Astrocyte of the hippocampus (primary cell): ENCODE measurements around the gene CCND2.

ENCODE experiments used
- DNase-seq: peaks from one replicate; pipeline ENCODE4 v3.0.0; 2011; ENCODE audit warnings: low read depth, low spot score

Gene CCND2

DNA sequence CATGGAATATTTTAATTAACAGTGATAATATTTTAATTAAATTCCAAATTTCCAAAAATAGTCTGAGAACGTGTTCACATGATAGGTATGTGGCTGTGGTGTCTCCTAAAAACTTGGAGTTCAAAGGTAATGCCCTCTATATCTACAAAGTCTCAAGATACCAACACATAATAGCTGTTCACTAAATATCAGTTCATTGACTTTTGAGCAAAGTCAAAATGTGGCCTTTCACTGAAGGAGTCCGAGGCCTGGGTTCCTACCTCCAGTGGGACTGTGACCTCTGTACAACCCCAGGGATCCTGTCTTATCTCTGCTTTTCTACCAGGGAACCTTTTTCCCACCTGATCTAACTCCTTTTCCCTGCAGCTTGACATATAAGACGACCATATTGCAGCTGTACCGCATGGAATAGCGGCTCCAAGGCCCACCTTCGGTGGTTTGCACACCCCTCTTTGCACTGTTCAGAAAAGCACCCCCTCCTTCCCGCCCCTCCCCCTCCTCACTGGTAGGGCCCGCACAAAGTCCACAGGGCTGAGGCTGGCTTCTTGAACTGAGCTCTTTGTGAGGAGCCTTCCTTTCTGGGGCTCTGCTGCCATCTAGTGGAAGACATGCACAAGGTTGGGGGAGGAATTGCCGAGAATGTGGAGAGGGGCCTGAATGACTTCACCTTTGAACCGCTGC lies 3.1 kb downstream of the CCND2 start:
- peak; percentile 97 for DNase-seq

DNA sequence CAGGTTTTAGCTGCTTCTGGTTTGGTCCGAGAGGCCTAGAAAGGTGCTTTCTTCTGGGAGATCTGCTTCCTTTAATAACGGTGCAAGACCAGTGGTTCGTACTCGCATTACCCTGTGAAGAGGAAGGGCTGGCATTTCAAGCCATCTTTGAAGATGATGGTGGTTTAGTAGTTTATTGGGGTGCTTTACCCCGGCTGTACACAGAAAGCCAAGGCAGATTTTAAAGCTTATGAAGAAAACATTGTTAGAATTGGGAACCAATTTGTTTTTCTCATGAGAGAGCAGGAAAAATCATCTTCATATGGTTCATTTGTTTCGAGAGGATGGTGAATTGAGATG lies 3.6 kb downstream of the CCND2 start:
- no peak for DNase-seq

DNA sequence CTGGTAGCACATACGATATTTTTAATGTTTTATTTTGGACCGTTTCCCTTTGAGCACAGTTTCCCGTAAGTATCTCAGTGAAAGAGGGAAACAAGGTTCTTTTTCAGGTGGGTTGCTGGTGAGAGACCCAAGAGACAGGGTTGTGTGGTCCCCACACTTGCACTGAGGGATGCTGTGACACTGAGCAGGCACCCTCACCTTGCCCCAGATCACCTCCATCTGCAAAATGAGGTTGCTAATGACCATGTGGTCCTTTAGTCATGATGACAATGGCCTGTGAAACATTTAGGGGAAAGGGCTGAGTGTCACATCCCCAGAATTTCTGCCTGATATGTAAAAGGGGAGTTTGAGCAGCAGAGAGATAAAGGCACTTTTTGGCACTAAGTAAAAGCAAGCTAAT lies 4.3 kb downstream of the CCND2 start:
- no peak for DNase-seq

DNA sequence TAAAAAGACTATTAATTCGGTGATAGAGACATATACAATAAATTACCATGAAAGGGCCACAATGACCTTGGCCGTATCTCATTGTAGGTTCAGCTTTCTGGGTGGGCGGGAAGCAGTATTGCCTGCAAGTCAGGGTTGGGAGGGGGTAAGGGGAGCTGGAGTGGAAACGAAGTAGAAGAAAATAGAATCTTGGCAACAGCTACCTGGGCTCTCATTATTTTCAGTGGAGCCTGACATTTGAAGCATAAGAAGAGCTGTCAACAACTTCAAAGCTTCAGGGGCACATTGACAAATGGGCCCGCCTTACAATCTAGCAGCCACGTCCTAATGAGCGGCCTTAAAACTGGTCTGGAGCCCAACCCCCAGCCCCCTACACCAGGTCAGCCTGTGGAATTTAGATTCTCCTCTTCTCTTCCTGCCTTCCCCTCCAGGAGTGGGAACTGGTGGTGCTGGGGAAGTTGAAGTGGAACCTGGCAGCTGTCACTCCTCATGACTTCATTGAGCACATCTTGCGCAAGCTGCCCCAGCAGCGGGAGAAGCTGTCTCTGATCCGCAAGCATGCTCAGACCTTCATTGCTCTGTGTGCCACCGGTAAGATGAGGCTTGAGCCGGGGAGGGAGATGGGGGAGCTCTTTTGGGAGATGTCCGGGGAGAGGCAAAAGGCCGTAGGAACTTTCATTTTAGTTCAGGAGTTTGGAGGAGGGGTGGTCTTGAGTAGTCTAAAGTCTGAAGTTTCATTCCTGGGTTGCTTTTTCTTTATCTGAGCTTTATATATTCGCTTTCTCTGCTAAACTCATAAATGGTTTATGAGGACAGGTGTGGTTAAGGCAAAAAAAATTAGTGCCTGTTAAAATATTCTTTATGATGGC lies 5.0 kb downstream of the CCND2 start:
- DNase-seq: peak; percentile 54

DNA sequence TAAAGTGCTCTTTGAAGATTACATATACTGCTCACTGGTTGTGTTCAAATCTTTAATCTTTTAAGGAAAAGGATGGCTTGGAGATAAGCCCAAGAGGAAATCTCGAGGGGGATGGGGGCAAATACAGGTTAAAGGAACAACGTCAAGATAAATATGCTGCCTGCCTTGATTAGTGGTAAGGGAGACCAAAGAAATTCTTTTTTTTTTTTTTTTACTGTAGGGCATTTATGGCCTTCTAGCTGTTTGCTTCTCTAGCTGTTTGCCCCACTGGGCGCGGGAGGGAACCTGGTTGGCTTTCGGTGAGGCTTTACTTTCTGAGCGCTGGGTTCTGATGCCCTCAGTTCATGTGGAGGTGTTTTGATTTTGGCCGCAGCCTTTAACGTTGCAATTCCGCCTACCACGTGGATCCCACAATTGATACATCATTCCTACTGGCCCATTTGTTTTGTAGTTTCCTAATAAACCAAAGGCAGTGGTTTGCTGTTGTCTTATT lies 5.7 kb downstream of the CCND2 start:
- no peak for DNase-seq

DNA sequence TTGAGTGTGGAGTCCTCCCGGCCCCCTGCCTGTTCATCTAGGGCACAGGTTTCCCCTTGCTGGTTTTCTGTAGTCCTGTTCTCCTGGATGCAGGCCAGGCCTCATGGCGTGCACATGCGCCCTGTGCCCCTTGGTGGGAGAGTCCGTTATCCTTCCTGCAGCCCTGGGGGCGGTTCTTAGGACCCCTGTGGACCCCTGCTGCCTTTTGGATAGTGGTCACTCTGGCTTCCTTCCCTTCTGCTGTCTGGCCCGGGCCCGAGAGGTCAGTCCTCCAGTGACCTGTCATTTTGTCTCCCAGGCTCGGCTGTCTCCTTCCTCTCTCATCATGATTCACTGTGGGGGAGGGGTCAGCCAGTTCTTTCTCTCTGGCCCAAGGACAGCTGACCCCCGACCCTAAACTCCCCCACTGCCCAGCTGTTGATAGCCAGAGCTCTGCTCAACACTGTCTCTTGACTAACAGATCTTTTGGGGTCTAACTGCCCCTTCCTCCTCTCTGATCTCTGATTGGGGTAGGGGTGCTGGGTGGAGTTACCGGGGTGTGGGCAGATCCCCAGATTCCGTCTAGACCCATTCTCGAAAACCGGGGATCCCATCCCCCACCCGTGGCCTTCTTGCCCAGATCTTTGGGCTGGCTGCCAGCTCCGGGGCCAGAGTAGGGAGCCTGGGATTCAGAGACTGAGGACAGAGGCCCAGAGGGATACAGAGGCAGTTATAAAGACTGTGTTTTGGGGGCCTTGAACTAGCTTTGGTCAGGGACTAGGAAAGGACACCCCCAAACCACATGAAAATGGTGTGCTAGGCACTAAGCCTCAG lies 7.0 kb downstream of the CCND2 start:
- DNase-seq: no peak

DNA sequence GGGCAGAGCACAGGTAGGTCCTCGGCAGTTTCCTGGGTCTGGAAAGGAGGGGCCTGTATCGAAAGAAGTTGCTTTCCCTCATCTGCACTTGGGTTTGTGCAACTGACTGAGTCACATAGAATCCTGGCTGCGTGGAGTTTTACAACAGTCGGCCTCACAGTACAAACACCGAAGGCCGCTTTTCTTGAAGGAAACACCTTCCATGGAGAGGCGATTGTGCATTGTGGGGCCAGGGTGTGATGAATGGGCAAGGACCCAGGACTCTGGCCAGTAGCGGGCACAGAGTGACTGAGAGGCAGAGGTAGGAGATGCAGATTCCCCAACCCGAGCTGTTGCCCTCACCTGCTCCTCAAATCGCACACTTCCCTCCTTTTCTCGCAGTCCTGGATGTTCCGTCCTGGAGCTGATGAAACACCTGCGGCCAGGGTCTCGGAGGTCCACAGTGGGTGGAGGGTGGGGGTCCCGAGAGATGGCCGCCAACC lies 7.7 kb downstream of the CCND2 start:
- no peak for DNase-seq

DNA sequence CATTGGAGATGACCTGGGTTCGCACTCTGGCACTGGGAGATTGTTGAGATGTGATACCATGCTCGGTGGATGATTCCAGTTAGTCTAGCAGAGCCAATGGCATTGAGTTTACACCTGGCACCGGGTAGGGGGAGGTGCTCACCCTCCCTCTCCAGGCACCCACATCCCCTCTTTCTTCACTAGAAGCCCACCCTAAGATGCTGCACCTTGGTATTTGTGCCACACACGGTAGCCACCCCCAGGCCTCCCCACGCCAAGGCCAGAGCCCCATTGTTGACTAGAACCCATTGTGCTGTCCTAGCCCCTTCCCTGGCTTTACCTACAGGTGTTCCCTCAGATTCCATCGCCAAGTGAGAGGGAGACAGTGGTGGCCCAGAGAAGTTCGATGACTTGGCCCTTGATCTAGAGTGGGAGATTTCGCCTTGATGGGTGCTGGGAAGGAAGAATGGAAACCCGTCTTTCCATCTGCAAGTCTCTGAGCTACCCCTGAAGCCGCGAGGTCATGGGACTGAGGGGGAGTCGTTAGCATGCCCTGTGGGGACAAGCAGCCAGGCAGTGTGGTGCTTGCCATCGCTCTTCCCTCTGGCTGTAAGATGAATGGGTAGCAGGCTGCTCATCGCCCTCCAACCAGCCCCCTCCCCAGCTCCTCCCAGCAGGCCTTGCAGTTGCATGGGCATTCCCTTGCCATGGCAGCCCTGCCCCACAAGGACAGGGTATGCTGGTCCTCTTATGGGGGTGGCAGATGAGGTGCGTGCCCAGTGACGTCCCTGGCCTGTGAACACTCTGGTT lies 8.7 kb downstream of the CCND2 start:
- DNase-seq: no peak

DNA sequence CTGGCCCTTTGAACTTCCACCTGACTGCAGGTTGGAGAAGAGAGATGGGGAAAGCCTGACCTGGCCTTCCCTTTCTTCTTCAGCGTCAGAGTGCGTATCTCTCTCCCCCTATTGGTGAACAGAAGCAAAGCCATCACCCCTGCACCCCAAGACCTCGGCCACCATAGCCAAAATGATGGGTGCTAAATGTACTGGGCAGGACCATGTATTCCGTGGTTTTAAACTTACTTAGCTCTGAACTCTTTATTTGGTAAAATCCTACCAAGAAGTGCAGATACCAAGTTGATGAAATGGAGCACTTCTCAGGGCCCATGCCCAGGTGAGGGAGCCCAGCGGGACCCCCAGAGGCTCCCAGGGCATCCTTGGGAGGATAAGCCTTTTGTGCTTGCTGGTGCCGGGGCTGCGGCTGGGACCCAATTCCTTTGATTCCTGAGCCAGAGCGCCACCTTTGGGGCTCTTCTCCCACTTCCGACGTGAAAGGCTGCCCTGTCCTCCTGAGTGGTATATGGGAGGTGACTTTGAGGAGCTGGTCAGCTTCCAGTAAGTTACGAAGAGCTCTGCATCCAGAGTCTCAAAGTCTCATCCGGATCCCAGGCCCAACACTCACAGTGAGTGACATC lies 9.4 kb downstream of the CCND2 start:
- no peak for DNase-seq

DNA sequence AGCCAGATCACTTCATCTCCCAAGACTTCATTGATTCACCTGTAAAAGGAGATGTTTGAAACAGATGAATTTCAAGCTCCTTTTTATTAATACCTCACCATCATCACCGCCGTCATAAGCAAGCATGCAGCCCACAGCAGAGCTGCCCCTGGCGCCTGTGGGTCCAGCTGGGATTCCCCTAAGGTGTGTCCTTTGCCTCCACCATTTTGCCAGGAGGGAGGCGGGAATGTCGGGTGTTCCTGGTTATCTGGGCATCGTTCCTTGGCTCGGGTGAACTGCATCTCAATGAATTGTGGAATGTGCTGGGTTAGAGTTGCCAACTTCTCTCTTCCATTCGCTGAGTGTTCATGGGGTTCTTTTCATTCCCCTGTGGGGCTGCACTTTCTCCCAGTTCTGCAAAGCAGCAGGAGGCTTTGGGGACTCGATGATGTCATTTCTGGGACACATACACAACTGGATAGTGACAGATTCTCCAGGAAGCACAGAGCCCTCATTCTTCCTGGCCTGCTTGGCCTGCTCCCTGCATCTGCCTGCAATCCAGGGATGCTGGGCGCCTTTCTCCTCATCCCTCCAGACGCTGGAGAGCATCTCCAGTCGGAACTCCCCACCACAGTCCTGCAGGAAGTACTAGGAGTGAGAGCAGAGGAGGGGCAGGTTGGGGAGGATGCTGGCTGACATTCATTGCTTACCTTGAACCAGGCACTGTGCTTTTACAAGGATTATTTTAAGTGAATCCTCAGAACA lies 10.1 kb downstream of the CCND2 start:
- DNase-seq: no peak

DNA sequence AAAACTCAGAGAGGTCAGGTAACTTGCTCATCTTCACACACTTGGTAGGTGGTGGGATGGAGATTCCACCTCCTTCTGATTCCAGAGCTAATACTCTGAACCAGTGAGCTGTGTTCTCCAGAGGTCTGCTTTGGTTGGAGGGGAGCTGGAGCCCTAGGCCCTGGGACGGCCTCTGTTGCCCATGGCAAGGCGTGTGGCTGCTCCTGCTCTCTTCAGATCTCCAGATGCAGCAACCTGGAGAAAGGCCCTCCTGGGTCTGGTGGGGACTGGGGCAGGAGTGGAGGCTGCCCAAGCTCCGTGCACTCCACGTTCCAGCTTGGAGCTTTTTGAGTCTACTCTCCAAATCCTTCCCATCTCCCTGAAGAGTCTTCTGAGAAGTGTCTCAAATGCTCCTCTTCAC lies 10.7 kb downstream of the CCND2 start:
- no peak for DNase-seq

DNA sequence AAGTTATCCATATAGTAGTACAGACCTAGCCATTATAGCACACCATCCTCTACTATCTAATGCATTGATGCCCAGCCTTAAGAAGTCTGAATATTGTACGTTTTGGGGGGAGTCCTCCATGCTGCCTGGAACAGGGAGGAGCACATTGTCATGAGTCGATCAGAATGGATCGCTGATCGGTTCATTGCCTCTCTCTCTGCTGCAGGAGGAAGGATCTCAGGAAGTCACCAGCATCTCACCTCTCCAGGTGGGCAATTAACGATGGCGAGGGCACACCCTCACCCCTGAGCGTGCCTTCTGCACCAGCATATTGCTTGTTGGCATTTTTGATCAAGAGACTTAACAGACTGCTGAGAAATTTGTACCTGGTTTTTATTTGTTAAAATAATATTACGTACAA lies 11.5 kb downstream of the CCND2 start:
- no peak for DNase-seq

DNA sequence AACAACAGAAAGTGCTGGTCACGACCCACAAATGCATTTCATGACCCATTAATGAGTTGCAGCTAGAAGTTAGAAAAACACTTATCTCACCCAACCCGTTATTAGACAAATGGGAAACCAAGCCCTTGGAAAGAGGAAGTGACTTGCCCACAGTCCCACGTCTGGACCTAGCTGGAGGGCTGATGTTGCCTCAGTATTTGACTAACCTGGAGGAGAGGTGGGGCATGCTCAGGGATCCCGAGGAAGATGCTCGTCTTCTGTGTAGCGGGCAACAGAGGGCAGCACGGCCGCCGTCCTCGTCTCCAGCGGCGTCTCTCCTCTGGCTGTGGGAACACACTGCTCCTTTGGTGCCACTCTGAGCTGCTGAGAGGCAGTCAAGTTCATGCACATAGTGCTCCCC lies 12.7 kb downstream of the CCND2 start:
- no peak for DNase-seq

DNA sequence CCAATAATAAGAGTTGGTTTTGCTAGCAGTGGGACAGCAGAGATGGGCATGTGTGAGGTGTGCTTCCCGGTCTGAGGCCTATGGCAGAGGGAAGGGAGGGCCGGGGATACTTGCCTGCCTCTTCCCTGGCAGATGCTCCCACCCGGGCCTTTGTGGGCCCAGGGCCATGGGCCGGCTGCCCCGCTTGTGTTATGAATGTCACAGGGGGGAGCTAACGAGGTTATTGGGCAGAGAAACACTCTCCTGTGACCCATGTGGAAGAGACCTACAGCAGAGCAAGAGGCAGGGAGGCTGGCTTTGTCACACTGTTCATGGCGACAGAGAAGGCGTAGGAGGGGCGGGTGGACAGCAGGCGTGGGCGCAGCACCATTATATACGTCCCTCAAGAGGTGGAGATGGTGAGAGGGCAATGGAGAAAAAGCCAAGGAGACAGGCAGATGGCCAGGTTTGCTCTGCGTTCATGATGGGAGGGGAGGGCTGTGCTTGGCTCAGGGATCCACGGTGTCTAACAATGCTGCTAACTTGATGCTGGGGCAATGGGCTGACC lies 13.3 kb downstream of the CCND2 start:
- DNase-seq: no peak

DNA sequence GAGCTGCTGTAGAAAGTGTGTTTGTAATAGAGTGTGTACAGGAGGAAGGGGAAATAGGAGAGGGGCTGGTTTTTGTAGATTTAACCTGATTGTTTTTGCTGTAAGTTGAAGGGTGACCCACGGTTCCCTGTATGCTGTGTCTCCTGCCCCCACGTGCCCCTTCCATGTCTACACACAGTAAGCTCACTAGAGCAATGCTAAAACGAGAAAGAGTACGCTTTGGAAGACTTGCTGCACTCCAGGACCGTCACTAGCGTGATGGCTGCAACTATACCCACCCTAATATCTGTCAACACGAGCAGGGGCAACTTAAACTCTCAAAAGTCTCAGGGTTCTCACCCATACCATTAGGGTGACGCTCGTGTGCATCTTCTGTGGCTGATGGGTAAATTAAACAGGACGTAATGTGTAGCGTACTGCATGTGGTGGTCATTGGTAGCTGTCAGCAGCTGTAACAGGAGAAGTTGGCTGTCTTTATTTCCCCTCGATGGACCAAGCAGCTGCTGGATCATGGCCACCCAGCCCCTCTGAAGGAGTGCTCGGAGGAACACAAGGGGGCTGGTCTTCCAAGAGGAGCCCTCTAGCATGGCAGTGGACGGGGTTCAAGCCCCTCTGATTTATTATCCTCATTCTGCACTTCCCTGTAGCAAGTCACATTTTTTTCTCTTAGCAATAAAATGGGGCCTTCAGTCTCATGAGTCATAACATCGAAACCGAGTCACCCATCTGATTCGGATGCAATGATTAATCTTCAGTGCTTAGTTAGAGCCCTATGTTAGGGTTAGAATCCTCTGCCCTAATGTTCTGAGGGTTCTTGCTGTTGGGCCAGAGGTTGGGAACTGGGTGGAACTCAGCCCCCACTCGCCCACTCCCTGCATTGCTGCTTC lies 14.0 kb downstream of the CCND2 start:
- DNase-seq: no peak

DNA sequence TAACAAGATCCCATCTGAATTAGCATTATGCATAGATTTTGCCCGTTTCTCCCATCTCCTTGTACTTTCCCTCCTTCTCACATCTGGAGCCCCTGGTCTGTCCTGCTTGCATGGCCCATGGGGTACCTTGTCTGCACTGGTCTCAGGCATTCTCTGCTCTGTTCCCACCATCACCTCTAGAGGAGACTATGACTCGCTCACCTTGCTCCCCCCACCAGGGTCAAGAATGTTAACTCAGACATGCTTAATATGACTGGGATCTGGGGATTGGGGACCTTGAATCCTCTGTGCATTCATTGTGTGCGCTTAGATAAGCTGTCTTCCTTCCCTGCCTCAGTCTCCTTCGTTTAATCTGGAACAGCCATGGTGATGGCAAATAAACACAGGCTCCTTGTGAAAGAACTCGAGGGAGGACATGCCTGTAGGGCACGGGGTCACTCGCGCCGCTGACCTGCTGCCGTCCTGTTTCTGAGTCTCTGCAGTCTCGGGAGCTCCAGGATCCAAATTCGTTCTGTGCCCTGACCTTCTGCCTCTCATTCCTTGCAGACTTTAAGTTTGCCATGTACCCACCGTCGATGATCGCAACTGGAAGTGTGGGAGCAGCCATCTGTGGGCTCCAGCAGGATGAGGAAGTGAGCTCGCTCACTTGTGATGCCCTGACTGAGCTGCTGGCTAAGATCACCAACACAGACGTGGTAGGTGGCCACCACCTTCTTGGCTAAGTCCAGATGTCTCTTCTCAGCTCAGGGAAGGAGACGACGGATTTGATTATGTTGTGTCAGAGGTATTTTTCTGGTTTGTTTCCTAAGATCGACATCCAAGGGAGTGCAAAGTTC lies 15.0 kb downstream of the CCND2 start:
- no peak for DNase-seq

DNA sequence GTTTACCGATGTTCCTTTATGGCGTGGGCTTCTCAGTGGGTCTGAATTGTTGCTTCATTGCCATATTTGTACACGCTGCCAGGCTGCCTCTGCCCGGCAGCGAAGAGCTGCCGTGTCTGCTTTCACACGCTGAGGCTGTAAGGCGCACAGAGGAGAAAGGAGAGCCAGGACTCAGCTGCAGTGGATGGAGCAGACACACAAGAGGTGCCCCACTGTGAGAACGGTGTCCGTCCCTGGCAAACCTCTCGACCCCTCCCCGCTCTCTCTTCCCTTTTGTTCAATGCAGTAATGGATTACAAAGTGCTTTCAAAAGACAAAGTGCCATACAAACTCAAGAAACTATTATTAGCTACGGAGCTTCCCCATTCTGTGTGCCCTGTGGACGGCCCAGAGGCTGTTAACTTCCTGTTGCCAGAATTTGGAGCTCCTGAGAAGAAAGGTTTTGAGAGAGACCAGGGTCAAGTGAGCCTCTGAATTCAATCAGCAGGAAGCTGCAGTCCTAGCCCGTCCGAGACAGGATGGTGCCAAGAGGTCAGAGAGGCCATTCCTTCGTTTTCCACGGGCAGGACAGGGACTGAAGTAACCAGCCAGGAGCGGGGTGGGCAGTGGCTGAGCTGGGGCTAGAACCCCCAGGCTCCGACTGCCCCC lies 15.8 kb downstream of the CCND2 start:
- no peak for DNase-seq
